Measurements from ENCODE around the gene SLCO1A2.

Gene SLCO1A2

DNA sequence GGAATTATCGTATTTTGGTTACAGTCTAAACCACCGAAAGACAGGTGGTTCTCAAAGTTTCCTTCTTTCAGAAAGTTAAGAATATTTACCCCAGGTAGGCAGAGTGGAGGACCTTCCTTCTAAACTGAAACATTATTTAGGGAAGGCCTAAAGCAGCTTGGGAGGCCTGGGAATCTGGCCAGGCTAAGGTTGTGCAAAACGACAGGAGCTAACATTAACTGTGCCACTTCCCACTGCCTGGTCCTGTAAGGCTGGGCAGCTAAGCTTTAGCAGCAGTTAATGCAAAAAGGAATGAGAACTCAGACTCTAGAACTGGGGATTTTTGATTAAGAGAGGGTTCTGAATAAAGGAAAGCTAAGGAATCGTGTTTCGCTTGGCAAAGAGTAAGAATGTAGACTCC, 82.6 kb downstream of the SLCO1A2 start:
- H3K4me3 ChIP-seq (ENCODE audit: low read depth, low read length) = no peak overlapping the region
- no peak for DNase-seq (ENCODE audit: low read depth)
- TF ChIP-seq, protein P1, sequence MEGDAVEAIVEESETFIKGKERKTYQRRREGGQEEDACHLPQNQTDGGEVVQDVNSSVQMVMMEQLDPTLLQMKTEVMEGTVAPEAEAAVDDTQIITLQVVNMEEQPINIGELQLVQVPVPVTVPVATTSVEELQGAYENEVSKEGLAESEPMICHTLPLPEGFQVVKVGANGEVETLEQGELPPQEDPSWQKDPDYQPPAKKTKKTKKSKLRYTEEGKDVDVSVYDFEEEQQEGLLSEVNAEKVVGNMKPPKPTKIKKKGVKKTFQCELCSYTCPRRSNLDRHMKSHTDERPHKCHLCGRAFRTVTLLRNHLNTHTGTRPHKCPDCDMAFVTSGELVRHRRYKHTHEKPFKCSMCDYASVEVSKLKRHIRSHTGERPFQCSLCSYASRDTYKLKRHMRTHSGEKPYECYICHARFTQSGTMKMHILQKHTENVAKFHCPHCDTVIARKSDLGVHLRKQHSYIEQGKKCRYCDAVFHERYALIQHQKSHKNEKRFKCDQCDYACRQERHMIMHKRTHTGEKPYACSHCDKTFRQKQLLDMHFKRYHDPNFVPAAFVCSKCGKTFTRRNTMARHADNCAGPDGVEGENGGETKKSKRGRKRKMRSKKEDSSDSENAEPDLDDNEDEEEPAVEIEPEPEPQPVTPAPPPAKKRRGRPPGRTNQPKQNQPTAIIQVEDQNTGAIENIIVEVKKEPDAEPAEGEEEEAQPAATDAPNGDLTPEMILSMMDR (IDR thresholded peaks at IDR 0.05; ENCODE audit: low read depth, low read length, missing control alignments) = no peak

DNA sequence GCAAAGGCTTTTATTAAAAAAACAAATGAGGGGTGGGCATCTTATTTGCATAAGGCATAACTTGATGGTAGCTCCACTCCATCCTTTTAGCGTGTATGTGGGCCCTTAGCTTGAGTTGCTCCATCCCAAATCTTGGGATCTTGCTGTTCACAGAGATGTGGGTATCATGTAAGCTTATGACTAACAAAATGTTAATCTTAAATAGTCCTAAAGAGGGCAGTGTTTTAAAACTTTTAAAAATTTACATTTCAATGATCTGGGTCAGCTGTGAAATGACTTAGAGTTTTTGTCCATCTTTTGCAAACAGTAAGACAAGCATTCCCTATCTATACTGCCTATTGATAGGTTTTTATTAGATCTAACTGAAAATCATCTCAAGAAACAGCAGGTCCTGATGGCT, 86.0 kb downstream of the SLCO1A2 start:
- DNase-seq (ENCODE audit: low read depth) = no peak
- TF ChIP-seq, protein P1 (IDR thresholded peaks at IDR 0.05; ENCODE audit: low read depth, low read length, missing control alignments) = peak; percentile 12
- no peak overlapping the region for H3K4me3 ChIP-seq (ENCODE audit: low read depth, low read length)

DNA sequence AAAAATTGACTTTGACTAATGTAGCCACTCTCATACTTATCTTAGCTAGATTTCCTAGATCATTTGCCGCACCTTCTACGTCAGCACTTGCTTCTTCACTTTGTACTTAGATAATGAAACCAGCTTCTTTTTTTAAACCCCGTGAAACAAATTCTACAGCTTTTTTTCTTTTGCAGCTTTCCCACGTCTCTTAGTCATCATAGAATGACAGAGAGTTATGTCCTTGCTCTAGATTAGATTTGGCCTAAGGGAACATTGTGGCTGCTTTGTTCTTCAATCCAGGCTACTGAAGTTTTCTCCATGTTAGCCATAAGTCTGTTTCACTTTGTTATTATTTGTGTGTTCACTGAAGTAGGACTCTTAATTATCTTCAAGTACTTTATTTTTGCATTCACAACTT, 94.9 kb downstream of the SLCO1A2 start:
- DNase-seq (ENCODE audit: low read depth) = no peak
- TF ChIP-seq, protein P1 (IDR thresholded peaks at IDR 0.05; ENCODE audit: low read depth, low read length, missing control alignments) = no peak
- no peak overlapping the region for H3K4me3 ChIP-seq (ENCODE audit: low read depth, low read length)

DNA sequence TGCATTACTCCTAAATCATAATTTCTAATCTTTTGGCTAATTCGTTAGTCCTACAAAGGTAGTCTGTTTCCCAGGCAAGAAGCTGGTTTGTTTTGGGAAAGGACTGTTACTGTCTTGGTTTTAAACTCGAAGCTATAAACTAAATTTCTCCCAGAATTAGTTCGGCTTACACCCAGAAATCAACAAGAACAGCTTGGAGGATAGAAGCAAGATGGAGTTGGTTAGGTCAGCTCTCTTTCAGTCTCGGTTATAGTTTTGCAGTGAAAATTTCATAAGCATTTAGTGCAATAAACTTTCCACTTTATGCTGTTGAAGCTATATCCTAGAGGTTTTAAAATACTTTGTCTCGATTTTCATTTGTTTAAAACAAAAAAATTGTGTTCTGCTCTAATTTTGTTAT, 100.3 kb downstream of the SLCO1A2 start:
- DNase-seq (ENCODE audit: low read depth) = no peak

DNA sequence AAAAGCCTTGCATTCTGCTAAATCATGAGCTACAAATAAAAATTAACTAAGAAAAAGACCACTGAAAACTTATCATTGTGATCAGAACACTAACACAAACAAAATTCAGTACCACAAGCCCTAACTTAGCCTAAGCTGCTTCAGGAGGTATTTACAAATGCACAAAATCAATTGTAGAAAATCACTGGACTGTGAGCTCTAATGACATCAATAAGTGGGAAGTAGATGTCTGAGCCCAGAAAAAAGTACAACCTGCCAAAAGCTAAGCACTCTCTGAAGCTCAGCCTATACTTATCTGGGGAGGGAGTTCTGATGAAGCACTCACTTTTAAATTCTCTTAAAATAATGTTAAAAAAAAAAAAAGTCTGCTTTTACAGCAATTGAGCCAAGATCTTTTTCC, 110.8 kb downstream of the SLCO1A2 start:
- no peak overlapping the region for H3K4me3 ChIP-seq (ENCODE audit: low read depth, low read length)
- no peak for DNase-seq (ENCODE audit: low read depth)
- TF ChIP-seq, protein P1 (IDR thresholded peaks at IDR 0.05; ENCODE audit: low read depth, low read length, missing control alignments) = no peak

More for the DNA sequence above, 100.3 kb downstream of the SLCO1A2 start:
- no peak overlapping the region for H3K4me3 ChIP-seq (ENCODE audit: low read depth, low read length)
- TF ChIP-seq, protein P1 (IDR thresholded peaks at IDR 0.05; ENCODE audit: low read depth, low read length, missing control alignments) = no peak

DNA sequence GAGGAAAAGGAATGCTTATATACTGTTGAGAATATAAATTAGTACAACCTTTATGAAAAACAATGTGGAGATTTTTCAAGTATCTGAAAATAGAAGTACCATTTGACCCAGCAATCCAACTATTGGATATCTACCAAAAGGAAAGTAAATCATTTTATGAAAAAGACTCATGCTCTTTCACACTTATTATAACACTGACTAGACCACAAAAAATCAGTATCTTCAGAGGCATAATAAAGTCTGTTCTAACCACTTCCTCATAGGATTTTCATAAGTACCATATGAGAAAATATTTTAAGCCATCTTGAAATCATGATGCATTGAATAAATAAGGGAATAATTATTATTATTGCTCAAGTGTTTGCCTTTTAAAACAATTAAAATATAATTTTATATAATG, 112.9 kb downstream of the SLCO1A2 start:
- no peak overlapping the region for H3K4me3 ChIP-seq (ENCODE audit: low read depth, low read length)
- no peak for DNase-seq (ENCODE audit: low read depth)
- TF ChIP-seq, protein P1 (IDR thresholded peaks at IDR 0.05; ENCODE audit: low read depth, low read length, missing control alignments) = no peak

DNA sequence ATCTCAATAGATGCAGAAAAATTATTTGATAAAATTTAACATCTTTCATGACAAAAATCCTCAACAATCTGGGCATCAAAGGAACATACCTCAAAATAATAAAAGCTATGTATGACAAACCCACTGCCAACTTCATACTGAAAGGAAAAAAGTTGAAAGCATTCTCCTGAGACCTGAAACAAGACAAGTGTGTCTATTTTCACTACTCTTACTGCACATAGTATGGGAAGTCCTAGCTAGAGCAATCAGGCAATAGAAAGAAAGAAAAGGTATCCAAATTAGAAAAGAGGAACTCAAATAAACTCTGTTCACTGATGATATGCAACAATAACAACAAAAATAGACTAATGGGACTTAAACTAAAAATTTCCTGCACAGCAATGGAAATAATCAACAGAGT, 113.6 kb downstream of the SLCO1A2 start:
- TF ChIP-seq, protein P1 (IDR thresholded peaks at IDR 0.05; ENCODE audit: low read depth, low read length, missing control alignments) = no peak
- no peak for DNase-seq (ENCODE audit: low read depth)
- H3K4me3 ChIP-seq (ENCODE audit: low read depth, low read length) = no peak overlapping the region
